Ramos (cell line): ENCODE measurements around the gene IMPDH2.

Source experiments
- in situ Hi-C: fragments of 300-500 bp; cut with MboI; formaldehyde crosslinking; loops from one replicate; pipeline ENCODE4 v1.14.3; 2022; ENCODE audit warnings: low sequenced_read_pairs; ENCODE audit not compliant: unreplicated experiment

IMPDH2 gene

DNA sequence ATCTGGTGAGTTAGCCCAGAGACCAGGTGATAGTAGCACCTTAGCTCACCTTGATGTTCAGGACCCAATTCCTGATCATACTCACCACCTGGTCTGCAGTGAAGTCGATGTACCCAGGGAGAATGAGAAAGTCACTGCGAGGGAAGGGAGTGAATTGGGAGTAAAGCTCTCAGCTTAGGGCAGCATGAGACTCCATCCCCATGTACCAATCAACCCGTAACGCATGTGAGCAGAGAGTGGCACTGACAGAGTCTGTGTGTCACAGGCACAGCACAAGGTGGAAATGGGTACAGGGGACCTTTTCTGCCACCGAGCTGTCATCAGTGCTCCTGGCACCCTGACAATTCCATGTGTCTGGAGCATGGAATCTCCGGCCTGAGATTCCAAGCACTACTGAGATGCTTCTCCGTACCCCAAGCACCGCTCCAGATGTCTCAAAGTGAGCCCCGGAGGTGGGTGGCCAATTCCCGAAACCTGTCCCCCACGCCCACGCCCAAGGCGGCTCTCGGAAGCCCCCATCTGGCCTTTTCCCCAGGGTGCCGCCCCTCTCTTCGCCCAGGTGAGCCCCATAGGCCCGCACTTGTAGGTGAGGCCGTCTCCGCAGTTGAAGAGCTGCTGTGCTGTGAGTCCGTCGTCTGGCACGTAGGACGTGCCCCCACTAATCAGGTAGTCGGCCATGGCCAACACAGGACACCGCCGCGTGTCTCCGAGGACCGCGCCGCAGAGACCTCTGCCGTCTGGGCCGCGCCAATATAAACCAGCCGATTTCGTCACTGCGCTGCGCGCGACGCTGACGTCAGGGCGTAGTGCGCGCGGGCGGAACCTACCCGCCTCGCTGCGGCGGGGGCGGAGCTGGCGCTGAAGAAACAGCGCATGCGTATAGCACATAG, at the start of gene IMPDH2:
IMPDH2 (minus strand) TSS at position 726 of the 890 bp plus-strand sequence; CDS start at position 678, 48 bp downstream.
- in situ Hi-C loops, result no loop called here

DNA sequence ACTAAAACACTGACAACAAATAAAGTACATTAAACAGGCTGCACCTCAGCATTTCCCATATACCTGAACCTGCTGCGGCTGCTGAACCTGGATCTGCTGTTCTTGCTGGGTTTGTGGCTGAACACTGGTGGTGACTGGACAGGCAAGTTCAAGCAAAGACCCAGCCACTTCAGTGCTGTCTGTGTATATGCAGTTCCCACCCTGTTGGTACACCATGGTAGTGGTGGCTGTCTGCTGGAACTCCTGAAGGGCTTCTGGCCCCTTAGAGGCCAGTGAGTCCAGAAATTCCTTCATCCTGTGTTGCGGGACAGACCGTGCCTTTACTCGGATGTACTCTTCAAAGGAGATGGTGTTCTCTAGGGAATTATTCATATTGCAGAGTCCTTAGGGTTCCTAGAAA, 47.4 kb upstream of the IMPDH2 start:
- in situ Hi-C loops, result no loop called here

DNA sequence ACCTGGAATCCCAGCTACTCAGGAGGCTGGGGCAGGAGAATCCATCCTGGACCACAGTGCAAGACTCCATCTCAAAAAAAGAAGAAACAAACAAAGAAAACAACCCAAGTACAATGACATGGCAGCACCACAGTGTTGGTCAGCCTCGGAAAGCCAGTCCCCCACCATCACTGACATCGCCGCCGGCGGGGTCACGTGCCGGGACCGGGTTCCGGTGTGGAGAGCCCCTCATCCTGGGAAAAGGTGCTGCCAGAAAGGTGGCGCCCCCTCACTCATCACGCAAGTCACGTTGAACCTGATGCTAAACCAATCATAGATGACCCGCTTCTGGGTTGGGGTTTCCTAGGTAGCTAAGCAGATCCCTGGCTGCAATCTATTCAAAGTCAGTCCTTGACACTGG, 46.9 kb upstream of the IMPDH2 start:
- in situ Hi-C loops, result no loop called here

DNA sequence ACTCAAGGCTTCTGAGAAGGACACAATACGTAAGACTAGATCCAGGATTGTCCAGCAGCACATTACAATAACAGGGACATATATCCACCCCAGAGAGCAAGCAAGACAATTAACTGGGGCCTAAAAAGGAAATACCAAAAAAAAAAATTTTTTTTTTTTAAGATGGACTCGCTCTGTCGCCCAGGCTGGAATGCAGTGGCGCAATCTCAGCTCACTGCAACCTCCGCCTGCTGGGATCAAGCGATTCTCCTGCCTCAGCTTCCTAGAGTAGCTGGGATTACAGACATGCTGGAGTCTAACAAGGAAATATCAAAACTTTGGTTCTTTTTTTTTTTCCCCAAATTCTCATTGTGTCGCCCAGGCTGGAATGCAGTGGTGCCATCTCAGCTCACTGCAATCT, 28.8 kb upstream of the IMPDH2 start:
- in situ Hi-C loops, result no loop called here

DNA sequence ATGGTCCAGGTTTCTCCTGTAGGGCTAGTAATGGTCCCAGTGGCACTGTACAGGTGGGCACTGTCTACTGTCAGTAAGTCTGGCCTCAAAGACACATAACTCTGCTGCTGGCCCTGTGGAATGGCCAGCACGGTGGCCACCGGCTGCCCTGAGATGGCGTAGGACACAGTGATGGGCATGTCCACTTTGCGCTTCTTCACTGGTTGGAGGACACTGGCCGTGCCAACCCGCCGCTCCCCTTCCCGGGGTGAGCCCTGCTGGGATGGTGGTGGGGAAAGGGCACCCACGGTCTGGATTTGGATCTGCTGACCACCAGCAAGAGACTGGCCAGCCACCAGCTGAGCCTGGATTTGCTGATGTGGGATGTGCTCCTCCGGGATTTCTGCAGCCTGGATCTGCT, 28.1 kb upstream of the IMPDH2 start:
- in situ Hi-C loops, result no loop called here

DNA sequence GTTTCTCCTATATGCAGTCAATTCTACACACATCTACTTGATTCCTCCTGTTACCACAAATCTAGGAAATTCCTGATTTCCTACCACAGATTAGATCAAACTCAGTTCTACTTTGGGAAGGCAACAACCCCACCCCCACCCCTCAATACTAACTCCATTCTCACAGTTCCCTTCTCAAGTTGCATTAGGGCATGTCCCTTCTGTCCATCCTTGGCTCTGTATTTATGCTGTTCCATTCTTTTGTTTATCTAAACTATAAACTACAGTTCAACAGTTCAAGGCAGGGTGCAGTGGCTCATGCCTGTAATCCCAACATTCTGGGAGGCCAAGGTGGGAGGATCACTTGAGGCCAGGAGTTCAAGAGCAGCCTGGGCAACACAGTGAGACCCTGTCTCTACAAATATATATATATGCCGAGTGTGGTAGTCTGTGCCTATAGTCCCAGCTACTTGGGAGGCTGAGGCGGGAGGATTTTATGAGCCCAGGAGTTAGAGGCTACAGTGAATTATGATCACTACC, 25.2 kb upstream of the IMPDH2 start:
- in situ Hi-C loops, result no loop called here

DNA sequence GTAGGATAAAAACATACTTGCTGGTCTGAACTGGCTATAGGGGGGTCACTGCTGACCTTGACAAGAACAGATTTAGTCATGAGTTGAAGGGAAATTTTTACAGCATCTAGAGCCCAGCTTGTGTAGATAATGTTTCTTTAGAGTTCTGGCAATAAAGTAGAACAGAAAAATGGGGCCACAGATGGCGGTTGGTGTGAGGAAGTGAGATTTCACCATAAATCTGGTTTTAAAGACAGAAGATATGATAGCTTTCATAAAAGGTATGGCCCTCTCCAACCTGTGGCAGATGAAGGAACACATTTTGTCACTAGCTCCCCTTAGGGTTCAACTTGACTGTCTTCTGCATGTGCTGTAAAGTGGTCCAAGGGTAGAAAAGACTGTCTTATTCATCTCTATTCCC, 24.3 kb upstream of the IMPDH2 start:
- in situ Hi-C loops, result no loop called here

DNA sequence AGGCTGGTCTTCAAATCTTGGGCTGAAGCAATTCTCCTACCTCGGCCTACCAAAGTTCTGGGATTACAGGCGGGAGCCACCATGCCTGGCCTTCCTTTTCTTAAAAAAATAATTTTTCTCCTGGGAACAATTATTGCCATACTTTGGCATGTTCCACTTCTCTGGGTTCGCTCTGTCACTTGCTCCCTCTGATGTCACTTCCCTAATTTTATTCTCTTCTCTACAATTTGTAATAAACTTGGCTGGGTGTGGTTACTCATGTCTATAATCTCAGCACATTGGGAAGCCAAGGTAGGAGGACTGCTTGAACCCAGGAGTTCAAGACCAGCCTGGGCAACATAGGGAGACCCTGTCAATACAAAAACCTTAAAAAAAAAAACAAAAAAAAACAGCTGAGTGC, 6.1 kb upstream of the IMPDH2 start:
- in situ Hi-C loops, result no loop called here

DNA sequence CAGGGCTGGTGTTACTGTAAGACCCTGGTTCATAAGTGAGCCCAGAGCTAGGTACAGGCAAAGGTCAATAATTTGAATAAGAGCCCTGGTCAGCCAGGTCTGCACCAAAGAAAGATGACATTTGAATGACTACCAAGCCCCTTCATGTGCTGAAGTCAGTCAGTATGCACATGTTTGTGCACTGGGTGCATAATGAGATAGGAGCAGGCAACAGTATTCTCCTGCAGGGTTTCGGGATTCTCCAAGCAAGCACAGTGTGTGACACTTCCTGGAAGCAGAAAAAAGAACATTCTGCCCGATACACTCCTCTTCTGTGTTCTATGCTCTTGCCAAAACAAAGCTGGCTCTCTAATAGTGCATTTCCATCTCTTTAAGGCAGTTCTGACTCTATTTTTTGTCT, 5.5 kb upstream of the IMPDH2 start:
- in situ Hi-C loops, result no loop called here

DNA sequence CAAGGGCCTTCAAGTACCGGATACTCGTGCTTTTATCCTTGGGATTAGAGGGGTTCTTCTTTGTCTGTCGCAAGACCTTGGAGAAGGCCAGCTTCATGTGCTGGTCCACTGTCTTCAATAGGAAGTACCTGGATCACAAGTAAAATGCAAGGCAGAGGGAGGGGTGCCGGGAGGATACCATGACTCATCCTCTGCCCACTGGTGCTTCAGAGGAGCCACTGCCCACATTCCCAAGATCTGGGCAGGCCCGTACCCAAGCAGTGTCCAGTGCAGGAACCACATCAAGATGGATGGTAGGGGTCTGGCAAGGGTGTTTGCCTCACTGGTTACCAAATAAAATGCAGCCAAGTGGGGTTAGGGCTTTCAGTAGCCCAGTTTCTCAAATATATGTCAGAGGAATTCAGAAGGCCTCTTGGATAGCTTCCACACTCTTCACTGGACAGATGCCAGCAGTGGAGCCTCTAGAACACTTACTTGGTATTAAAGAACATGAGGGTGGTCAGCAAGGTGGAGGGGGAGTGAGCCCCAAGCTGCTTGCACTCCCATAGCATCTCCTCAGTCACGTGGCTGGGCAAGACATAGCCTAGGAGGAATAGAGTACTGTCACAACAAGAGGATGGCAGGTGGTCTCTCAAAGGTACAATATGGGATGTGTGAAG, 3.6 kb upstream of the IMPDH2 start:
- in situ Hi-C loops, result no loop called here

DNA sequence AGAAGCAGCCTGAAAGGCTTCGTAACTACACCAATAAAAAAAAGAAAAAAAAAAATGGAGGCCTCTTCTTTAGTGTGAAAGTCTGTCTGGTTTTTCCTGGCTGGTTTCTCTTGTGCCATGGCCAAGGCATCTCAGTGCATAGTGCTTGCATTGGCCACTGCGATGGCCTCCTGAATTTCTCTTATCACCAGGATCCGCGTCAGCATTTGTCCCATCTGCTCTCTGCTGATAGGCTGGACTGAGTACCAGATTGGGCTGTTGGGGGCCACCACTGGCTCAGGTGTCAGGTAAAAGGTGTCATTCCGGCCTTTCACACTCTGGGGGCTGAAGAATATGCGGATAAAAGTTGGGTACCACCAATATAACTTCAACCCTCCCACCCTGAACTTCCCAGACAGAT, 1.1 kb upstream of the IMPDH2 start:
- in situ Hi-C loops, result no loop called here

DNA sequence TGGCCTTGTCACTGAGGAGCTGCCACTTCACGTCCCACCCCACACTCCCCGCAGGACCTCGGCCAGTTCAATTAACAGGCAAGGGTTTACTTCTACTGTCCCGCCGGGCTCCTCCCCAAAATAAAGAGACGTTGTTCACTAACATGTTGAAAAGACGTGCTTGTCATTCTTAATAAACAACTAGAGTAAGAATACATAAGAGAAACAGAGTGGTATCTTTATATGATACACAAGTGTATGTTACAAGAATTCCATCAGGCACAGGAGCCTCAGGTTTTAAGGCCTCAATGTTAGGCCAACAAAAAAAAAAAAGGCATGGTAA, 326 bp upstream of the IMPDH2 start:
- in situ Hi-C loops, result no loop called here

DNA sequence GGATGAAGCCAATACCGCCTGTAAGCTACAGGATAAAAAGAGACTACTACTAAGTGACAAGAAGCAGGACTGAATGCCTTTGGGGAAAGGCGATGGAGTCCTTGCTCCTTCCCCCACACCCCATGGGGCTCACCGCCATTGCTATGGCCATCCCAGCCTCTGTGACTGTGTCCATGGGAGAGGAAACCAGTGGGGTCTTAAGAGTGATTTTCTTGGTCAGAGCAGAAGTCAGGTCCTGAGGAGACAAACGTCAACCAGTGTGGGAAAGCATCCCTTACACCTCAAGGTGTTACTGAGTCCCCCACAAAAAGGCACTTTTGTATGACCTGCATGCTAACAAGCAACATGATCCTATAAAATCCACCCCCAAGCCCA, 913 bp downstream of the IMPDH2 start:
- in situ Hi-C loops, result no loop called here

DNA sequence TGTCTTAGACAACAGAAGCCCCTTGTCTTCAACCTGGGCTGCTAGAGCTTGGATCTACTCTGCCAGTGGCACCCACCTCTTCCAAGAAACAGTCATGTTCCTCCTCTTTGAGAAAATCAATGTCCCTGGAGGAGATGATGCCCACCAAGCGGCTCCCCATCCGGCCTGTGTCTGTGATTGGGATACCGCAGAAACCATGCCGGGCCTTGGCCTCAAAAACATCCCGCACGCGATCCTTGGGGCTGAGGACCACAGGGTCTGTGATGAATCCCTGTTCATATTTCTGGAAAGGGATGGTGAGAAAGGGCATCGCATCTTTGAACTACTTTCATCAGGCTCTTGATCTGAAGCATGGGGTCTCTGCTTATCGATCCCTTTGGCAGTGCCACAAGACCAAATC, 1.6 kb downstream of the IMPDH2 start:
- in situ Hi-C loops, result no loop called here

DNA sequence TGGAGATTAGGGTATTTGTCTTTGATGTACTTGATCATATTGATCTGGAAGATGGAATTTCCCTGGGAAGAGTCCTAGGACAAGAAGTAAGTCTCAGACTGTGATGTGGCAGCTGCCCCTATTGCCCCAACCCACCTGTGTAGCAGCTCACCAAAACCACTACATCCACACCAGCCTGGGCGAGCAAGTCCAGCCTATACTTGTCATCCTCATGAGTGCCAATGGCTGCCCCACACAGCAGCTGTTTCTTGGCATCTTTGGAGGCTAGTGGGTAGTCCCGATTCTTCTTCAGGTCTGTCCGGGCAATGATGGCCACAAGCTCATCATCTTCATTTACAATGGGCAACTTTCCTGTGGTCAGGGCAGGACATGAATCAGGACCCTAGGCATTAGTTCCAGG, 2.7 kb downstream of the IMPDH2 start:
- in situ Hi-C loops, result no loop called here

DNA sequence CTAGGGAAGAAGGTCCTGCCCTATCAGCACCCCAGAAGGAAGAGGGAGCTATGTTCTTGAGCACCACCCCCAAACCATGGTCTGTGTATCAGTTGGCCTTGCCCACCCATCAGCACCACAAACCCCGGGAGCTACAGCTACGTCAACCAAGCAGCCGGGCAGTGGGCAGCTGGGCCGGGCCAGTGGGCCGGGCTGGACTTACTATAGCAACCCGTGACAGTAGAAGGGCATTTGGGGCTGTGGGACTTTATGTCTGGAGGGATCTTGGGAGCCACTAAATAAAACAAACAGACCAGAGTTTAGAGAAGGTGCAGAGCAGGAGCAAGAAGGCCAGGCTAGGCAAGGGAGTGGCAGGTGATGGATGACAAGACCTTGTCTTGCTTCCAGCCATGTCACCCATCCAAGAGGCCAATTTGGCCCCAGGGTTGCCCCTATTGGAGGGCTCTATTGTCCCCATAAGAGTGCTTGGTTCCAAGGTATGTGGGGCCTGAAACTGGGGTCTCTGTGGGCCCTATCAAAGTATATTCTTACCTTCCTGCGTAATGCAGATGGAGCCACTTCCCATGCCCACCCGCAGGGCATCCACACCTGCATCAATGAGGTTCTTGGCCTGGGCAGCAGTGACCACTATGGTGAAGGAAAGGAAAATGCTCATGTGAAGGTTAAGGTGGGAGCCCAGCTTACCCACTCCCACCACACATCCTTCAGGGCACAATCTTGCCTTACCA, 3.2 kb downstream of the IMPDH2 start:
- in situ Hi-C loops, result no loop called here

DNA sequence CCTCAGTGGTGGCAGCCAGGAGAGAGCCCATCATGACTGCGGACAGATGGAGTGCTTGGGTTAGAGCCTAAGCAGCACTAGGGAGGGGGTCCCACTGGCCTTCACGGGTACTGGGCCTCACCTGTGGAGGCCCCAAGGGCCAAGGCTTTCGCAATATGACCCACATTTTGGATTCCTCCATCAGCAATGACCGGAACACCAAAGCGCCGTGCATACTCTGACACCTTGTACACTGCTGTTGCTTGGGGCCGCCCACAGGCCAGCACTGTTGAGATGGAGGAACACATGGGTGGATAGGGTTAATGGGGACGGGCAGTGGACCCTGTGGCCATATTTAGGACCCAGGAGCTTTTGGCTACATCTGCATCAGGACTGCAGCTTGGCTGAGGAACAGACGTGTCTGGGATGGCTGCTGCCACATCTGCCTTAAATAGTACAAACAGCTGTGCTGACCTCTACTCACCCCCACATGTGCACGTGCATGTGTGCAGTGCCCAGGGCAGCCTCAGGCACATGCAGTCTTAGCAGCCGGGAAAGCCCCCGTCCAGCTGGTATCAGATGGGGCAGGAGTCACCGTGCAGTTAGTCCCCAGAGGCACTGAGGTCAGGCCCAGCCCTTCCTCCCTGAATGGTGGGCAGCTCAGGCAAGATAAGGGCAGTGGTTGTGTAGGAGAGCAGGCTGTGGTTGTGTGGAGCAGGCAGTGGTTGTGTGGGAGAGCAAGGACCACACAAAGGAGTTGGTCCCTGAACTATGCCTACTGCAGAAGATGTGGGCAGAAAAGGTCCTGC, 4.0 kb downstream of the IMPDH2 start:
- in situ Hi-C loops, result no loop called here

DNA sequence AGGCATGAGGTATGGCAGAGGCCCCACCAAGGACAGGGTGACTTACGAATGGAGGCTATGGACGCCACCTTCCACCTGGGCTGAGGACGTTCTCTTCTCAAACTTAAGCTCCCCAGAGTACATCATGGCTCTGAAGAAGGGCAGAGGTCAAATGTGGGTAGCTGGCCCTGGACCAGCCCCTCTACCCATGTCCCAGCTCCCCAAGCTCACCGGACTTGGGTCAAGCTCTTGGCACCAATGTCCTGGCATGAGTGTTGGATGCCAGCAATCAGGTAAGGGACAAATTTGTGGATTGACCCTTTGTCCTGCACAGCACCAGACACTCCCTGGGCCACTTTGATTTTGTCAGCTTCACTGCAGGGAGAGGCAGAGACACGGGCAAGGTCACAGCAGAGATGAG, 4.7 kb downstream of the IMPDH2 start:
- in situ Hi-C loops, result no loop called here

DNA sequence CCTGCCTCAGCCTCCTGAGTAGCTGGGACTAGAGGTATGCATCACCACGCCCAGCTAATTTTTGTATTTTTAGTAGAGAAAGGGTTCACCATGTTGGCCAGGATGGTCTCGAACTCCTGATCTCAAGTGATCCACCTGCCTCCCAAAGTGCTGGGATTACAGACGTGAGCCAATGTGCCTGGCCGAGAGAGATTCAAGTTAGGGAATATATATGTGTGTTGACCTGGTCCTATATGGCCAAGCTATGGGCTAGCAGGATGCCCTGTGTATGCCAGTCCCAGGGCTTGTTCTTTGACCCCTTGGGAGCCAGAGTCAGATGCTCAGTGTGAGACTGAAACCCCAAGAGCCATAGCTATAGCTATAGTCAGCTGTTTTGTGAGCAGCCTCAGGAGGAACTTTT, 5.4 kb downstream of the IMPDH2 start:
- in situ Hi-C loops, result no loop called here

DNA sequence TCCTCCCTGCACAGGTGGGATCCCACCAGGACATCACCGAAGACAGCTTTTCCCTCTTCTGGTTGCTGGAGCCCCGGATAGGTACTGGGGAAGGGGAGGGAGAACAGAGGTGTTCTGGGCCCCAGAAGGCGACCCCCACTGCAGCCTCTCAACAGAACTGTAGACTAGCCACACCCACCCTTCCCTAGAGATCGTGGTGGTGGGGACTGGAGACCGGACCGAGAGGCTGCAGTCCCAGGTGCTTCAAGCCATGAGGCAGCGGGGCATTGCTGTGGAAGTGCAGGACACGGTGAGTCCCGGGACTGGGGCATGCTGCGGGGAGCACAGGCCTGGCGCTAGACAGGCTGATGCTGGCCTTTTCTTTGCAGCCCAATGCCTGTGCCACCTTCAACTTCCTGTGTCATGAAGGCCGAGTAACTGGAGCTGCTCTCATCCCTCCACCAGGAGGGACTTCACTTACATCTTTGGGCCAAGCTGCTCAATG, 6.5 kb downstream of the IMPDH2 start:
- in situ Hi-C loops, result no loop called here
